GM12872 (cell line): Measurements from ENCODE around the gene EXT2.

ENCODE experiments used
- TF ChIP-seq, protein P1 (sequence below): IDR thresholded peaks from 3 replicates; pipeline ENCODE4 v1.5.1; 2011; ENCODE audit warnings: low read depth, mild to moderate bottlenecking, low read length, moderate library complexity; ENCODE audit not compliant: insufficient read depth

Gene EXT2

DNA sequence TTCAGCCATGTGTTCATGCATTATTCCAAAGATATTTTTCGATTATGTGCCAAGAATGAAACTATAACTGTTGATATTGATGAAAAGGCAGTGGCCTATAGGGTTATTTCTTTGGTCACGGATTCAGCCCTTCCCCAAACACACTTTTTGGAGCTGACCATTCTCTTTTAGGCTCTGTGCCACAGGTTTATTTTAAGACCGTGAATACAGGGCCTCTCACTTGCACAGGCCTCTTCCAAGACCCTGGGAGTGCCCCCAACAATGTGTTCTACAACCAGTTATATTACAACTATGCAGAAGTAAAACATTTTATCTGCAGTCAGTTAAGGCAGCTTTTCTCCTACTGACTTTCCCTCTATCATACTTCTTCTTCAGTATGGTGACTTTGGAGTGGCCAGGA is 109.9 kb downstream of the EXT2 start:
- TF ChIP-seq, protein P1, sequence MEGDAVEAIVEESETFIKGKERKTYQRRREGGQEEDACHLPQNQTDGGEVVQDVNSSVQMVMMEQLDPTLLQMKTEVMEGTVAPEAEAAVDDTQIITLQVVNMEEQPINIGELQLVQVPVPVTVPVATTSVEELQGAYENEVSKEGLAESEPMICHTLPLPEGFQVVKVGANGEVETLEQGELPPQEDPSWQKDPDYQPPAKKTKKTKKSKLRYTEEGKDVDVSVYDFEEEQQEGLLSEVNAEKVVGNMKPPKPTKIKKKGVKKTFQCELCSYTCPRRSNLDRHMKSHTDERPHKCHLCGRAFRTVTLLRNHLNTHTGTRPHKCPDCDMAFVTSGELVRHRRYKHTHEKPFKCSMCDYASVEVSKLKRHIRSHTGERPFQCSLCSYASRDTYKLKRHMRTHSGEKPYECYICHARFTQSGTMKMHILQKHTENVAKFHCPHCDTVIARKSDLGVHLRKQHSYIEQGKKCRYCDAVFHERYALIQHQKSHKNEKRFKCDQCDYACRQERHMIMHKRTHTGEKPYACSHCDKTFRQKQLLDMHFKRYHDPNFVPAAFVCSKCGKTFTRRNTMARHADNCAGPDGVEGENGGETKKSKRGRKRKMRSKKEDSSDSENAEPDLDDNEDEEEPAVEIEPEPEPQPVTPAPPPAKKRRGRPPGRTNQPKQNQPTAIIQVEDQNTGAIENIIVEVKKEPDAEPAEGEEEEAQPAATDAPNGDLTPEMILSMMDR = no peak

DNA sequence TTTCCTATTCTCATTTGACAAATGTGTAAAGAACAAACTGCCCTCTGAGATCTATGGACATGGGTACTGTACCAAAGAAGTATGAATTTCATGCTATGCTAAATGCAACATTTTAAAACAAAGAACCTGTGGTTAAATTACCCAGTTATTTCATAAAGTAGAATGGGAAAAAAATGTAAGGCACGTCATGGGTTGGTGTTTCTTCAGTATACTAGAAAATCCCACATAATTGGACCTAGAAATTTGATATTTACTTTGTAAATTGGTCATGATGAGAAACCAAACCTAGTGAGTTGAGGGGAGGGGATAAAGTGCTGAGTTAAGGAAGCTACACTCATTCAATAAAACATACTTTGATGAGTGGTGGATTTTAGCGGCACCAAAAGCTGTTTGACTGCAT is 110.4 kb downstream of the EXT2 start:
- TF ChIP-seq, protein P1 = no peak

DNA sequence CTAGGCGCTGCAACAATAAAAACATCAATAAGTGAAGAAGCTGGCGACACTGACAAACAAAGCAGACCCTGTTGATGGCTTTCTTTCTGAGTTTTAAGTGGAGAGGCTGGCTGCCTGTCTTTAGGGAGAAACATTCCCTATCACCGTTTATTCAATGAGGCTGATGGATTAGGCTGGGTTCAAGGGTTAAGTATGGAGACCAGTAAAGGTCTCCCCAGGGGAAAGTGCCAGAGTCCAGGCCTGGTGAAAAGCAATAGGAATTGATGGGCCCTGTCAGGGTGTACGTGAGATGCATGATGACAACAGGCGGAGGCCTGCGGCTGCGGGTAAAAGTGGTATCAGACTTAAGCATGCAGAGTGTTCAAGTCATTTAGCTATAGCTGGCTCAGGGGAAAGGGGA is 111.8 kb downstream of the EXT2 start:
- TF ChIP-seq, protein P1 = no peak

DNA sequence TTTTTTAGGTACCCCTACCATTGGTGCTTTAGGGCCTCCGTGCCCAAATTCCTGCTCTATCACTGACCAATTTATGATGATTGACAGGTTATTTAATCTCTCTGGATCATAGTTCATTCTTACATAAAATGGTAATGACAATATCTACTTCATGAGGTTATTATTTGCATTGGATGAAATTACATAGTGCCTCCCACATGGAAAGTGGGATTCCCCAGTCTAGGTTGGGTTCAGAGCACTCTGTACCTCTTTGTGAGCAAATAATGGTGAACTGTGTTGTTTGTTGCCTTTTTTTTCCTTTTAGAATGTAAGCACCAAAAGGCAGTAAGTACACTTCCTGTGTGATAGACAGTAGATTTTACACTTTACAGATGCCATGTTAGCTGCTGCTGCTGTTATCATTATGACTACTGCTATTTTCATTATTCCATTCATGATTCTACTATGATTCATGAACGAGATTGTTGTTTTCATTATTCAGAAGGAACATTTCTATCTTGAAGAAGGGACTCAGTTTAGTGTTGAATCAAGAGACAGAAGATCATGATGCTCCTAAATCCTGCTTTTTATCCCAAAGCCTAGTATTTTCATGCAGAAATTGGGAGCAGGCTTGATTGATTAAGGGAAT is 113.6 kb downstream of the EXT2 start:
- TF ChIP-seq, protein P1 = no peak

DNA sequence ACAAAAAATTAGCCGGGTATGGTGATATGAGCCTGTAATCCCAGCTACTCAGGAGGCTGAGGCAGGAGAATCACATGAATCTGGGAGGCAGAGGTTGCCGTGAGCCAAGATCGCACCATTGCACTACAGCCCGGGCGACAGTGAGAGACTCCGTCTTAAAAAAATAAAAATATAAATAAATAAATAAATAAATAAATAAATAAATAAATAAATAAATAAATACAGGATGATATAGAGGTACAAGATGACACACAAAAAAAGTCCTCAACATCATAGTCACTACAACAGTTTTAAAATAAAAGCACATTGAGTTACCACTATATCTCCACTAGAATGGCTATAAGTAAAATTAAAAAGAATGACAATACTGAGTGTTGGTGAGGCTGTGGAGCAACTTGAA is 116.7 kb downstream of the EXT2 start:
- TF ChIP-seq, protein P1 = no peak

DNA sequence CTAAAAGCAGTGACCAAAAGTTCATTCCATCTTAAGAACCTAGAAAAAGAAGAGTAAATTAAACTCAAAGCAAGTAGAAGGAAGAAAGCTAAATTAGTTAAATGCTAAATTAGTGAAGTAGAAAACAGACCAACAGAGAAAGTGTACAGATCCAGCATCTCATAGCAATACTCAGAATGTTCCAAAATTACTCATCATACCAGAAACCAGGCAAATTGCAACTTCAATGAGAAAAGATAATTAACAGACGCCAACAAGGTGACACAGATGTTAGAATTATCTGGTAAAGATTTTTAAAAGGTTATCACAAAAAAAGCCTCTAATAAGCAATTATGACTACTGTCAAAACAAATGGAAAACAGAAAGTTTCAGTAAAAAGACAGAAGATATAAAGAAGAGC is 117.7 kb downstream of the EXT2 start:
- TF ChIP-seq, protein P1 = no peak

DNA sequence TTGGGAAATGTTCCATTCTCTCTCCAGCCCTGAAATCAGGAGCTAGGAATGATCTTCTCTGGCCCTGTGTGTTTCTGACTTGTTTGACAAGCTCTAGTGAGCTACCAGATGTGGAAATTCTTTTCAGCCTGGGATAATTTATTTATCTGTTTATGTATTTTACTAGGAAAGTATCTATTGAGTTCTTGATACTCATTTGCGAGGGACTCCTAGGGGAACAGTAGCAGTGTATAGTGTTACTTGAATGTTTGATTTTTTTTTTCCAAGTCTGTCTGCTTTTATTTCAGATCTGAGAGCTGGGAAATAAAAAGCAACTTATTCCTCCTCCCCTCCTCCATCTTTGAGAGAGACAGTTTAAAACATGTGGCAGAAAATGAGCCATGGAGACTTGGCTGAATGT is 122.0 kb downstream of the EXT2 start:
- TF ChIP-seq, protein P1 = no peak
